UCSD-AML1 (cell line): ENCODE measurements around the gene ABLIM1.

Experiments used
- DNase-seq: peaks from one replicate; lab custom pipeline; 2025; ENCODE audit not compliant: unreplicated experiment; lab: John Stamatoyannopoulos, UW

The ABLIM1 gene

DNA sequence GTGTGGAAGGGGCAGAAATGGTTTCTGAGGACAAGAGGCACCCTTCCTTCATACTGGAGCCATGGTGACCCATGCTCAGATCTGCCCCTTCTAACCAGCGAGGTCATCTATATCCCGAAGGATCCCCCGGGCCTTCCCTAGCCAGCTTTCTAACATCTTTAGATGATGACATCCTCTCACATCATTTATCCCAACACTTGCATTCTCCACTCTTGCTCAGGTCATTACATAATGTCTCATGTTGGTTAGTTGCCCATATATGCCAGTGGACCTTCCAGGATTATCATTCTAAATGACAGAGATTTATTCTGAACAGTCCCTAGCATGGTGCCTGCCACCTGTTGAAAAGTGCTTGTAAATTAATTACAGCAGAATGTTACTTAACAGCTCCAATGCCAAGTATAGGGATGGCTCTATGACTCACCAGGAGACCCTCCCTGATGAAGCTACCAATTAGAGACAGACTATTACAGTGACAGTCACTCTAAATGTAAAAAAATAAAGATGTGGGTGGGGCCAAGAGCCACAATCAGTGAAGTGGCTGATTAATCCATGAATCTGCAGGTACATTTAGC is 22.6 kb upstream of the ABLIM1 start:
- no peak for DNase-seq

DNA sequence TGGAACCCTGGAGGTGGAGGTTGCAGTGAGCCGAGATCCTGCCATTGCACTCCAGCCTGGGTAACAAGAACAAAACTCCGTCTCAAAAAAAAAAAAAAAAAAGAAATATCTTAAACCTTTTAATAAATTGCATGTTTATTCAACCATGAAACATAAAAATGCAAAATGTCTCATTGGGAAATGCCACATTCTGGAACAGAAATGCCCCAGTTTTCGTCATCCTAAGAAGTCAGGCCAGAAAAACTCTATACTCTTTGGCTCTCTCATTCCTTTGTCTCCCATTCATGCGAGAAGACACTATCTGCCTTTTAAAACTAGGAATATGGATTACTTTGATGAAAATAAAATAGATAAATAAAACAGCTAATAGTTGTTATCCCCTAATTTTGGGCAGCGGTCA is 21.5 kb upstream of the ABLIM1 start:
- DNase-seq = no peak

DNA sequence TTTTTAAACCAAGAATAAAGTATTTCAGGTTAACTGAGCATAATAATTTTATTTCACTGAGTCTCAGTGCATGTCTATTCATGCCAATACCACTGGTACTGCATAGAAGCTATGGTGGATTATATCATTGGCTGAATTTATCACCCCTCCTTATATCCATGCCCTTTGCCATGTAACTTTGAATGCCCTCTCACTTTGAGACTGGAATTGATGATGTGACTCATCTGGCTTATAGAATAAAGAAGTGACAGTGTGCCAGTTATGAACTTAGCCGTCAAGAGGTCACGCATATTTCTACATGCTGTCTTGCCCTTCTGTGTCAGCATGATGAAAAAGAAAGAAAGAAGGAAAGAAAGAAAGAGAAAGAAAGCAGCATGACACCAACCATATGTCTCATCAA is 20.7 kb upstream of the ABLIM1 start:
- DNase-seq = no peak

DNA sequence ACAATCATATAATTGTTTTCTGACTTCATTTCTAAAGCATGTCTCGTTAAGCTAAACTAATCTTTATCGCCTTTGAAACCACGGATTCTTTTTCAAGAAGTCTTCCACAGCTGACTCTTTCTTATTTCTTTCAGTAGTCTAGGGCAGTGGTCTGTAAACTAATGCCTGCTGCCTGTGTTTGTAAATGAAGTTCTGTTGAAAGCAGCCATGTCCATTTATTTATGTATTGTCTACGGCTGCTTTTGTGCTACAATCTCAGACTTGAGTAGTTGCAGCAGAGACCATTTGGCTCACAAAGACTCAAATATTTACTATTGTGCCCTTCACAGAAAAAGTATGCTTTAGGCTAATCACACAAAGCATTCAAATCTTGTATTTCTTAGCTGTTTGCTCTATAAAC is 20.3 kb upstream of the ABLIM1 start:
- DNase-seq = no peak

DNA sequence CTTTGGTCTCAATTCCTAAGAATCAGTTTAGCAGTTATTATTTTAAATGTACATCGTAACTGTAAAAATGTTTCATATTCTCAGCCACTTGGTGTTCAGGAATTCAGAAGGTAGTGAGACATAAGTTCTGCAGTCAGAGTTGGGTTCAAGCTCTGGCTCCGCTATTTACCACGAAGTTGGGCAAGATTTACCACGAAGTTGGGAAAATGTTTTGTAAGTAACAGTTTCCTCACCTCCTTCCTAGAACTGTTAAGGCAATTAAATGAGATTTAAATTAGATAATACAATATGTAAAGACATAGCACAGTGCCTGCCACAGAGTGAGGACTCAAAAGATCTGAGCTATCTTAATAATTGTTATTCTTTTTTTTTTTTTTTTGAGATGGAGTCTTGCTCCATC is 16.3 kb upstream of the ABLIM1 start:
- DNase-seq = no peak

DNA sequence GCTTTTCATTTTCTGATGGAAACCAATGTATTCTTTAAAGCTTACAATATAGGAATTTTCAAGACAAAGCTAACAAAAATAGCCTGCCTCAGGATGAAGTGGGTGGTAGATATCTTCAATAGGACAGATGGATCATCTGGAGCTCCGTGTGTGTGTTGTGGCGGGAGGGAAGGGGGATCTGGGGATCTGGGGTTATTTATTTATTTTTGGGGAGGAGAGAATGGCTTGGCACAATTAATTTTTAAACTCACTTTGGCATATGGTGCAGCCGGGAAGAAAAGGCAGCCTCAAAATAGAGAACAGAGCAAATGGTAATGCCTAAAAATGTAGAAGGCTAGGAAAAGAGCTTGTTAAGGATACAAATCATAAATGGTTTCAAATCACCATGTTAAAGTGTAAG is 11.6 kb upstream of the ABLIM1 start:
- no peak for DNase-seq

DNA sequence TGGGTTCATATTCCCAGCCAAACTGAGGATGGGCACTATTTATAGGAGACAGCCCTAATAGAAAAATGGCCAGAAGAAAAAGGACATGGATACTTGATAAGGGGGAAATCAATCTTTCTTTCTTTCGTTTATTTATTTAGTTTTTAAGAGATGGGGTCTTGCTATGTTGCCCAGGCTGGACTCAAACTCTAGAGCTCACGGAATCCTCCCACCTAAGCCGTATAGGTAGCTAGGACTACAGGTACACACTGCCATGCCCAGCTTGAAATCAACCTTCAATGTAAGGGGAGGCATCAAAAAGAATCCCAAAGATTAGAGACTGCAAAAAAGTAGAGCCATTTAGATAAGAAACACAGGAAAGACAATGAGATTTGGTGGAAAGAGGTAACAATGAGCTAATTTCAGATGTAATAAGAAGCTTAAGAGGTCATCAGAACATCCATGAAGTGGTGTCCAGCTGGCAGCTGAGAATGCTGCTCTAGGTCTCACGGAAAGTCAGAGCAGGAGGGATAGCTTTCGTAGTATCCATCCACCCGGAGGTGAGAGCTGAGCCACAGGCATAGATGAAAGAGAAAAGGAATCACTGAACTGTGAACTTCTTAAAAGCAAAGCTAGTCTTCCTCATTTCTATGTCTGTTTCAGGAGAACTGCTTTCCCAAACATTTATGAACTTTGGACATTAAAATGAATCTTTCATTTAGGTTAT is 10.5 kb upstream of the ABLIM1 start:
- DNase-seq = no peak

DNA sequence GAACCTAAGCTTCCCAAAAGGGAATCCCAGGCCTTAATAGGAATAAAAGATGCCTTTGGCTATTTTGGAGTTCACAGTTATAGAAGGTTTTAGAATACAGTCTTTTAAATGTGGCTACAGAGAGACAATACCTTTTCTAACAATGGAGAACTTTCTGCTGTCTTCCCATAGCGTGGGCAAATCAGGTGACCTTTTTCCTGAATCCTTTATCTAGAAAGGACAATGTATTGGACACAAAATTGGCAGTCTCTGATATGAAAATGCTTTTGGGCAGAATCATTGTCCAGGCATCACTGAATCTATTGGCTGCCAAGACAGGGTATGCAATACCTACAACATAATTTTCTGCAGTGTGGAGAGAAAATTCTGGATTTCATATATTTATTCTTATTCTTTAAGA is 7.8 kb upstream of the ABLIM1 start:
- DNase-seq = no peak

DNA sequence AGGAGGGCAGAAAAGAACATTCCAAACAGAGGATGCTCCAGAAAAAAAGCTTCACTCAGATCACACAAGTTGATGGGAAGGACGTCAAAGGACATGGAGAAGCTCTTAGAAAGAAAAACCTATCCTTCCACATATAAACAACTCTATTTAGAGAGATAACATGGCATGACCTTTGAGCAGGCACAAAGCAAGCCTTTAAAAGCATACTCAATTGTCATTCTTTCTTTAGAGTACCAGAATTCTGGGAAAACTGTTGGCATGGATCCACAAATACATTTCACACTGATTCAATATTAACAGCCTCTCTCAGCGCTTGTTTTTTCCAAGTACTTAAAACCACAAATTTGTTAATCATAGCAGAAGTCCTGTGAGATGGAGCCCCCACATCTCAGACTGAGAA is 7.3 kb upstream of the ABLIM1 start:
- no peak for DNase-seq

DNA sequence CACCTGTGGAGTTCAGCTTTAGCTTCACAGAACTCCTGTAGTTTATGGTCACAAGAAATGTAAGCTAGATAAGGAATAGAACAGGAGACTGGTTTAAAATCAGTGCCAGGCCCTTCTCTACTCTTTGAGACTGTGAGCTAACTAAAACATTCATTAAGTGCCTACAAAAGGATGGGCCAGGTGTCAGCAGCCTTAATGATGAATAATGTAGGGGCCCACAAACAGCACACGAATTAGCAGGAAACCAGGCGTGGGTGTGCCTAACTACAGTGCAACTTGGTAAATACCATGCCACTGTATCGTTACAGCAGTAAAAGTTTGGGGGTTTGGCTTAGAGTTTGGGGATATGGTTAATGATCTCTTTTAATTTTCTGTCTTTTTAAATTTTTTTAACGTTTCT is 6.1 kb upstream of the ABLIM1 start:
- no peak for DNase-seq

DNA sequence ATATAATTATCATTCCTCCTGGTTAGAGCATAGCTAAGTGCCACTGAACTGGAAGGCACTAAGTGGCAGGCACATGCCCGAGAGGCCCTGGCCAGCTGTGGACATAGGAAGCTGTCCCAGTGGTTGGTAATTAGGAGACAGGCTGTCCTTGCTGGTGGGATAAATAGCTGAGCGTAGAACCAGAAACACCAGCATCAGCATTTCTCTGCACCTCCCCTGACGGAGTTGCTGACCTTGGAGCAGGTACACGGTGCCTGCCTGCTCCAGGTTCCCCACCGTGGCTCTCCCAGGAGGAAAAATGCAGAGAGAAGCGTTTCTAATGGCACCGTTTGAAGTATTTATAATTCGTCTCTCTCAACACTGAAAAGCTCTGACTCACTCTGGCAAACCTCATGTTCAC is 5.6 kb upstream of the ABLIM1 start:
- DNase-seq = no peak

DNA sequence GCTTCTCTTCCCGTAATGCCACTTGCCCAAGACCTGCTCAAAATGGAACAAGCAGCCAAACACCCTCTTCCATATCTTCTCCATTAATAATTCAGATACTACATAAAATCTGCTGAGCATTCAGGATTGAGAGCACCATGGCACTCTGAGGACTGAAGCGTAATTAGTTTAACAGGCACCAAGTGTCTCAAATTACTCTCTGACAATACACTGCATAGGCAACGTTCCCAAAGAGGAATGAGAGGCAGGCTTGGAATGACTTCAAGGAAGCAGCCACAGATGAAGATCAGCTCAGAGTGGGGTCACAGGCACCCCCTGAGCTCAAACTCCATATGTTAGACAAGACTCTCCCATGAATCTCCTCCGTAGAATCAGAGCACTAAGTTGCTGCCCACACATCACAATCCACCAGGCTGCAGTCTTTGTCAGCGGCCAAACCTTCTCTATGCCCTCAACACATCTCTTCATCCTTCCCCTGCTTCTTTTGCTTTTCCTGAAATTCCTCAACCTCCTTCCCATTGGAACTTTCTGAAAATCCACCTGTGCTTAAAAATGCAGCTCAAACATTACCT is 4.7 kb upstream of the ABLIM1 start:
- DNase-seq = no peak

DNA sequence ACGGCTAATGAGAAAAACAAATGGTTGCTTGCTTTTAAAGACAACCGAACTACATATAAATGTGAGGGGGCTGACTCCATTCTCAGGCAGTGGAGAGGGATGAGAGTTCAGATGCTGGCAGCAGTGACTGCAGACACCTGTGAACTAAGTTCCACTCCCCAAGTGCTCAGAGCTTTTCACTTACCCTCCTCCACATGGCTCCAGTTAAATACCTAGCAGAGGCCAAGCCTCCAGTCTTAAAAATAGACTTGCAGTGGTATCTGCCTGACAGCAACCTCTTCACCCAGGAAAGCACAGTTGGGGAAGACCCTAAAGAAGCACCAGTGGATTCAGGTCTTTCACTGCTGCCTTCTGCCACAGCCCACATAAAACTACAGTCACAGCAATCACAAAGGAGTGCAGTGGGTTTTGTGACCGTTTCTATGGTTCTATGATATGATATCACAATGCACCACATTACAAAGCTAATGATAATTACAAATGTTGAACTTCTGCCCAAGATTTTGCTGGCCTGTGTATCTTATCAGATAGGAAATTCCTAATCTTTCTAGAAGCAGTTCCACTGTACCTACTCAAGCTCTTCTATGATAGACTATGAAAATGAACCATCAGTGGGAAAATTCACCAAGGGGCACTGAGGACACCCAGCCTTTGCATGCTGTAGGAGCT is 3.3 kb upstream of the ABLIM1 start:
- DNase-seq = no peak

DNA sequence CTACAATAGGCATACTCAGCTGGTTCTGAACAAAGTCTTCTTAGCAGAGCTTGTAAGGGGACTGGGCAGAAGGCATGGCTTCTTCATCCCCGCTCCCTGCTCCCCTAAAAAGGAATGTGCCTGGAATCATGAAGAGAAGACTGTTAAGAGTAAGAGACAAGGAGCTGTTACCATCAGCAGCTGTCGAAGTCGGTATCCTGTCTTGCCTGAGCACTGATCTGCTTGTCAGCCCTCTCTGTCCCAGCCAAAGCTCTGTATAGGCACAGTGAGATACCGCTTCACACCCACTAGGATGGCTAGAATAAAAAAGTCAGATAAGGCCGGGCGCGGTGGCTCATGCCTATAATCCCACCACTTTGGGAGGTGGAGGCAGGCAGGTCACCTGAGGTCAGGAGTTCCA is 2.4 kb downstream of the ABLIM1 start:
- no peak for DNase-seq

DNA sequence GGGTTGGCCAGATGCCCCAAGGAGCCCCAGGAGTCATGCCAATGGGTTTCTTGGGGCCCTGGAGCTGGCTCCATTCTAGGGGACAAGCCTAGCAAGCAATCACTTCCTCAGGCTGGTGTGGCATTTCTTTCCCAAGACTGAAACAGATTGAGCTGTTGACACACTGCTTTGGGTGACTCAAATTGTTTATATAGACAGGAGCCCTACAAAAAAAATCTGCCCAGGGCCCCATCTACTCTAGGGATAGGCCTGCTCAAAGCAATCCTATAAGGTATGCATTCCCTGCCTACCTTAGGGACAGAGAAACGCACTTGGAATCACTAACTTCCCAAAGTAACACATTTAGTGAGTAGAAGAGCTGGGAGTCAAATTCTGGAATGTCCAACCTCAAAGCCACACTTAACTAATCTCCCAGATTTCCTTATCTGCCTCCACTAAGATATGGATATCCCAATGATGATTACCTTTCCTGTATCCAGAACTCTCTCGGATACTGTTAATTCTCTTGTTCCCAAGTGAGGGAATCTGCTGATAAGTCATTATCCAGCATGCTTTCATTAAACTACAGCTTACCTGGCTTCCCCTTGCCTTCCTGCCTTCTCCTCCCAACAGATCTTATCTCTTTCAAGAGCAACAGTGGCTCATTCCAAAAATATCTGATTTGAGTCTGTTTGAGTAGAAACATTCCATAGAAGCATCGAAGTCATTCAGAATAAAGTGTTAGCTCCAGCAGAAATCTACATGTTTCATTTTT is 3.1 kb downstream of the ABLIM1 start:
- DNase-seq = no peak

DNA sequence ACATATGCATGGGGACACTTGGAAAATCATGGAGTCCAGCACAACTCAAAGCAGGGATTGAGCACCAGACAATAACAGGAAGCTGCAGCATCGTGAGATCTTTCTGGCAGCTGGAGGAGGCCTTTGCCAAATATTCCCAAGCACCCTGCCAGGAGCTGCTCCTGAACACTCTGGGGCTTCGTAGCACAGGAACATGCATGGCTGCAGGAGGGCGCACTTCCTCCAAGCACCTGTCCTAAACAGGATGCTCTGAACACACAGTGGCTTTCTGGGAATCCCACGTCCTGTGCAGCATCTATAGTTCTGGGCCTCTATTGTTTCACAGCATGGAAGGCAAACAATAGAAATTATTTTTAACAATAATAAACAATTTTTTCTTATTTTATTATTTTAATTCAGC is 4.1 kb downstream of the ABLIM1 start:
- no peak for DNase-seq

DNA sequence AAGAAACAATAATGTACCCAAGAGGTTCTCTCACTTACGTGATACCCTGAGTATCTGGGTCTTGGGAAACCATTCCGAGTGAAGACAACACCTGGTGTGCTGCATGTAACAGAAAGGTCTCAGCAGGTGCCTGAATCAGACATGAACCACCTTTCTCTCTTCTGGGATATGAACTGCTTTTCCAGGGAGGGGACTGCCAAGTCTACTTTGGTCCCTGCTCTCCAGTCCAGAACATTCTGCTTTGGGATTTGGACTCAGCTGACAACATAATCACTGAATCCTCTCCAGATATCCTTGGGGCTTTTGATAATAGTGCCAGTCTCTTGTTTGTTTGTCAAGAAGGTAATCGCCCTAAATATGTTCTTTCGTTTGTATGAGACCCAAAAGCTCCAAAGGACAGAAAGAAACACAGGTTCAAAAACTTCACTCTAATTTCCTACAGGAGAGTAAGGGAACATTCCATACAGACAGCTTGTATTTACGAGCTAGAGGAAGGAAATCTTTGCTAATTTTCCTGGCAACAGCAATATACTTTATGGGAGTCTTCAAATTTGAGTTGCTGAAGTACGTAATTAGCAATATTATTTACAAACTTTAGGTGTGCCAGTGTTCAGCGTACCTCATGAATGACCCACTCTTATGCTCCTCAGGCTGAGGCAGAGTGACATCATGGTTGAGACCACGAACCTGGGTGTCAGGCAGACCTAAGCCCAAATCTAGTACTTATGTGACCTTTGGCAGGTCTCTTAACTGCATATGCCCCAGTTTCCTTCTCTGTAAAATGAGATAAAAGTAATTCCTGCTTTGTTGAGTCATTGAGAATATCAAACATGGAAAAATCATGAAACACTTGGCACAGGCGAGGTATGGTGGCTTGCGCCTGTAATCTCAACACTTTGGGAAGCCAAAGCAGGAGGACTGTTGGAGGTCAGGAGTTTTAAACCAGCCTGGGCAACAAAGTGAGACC is 5.4 kb downstream of the ABLIM1 start:
- no peak for DNase-seq

DNA sequence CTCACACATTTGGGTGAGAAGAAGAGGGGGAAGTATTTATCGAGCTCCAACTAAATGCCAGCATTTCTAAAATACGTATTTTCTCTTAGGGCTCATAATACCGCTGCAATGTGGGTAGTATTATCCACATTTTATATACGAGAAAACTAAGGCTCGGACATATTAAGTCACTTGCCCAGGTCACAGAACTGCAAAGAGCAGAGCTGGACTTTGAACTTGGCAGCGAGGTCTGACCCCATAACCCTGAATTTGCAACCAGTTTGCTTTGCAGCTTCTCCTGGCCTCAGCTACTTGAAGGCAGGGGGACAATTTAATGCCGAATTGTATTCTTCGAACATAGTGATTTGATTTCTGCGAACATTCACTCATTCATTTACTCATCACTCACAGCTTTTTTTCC is 7.2 kb downstream of the ABLIM1 start:
- no peak for DNase-seq

DNA sequence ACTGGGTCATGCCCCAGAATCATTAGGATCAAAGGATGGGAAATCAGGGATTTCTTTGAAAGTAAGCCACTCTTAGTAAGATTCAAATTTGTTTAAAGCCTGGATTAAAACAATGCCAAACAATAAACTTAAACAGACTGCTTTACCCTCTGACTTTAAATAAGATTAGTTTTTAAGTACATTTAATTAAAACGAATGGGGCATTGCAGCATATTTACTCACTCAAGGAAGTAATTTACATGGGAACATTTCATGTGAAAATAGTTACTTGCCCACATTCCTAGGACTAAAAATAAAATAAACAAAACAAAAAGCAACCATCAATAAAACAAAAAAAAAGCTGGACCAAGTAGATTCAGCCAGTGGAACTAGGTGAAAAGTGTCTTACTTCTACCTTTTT is 7.8 kb downstream of the ABLIM1 start:
- DNase-seq = no peak

DNA sequence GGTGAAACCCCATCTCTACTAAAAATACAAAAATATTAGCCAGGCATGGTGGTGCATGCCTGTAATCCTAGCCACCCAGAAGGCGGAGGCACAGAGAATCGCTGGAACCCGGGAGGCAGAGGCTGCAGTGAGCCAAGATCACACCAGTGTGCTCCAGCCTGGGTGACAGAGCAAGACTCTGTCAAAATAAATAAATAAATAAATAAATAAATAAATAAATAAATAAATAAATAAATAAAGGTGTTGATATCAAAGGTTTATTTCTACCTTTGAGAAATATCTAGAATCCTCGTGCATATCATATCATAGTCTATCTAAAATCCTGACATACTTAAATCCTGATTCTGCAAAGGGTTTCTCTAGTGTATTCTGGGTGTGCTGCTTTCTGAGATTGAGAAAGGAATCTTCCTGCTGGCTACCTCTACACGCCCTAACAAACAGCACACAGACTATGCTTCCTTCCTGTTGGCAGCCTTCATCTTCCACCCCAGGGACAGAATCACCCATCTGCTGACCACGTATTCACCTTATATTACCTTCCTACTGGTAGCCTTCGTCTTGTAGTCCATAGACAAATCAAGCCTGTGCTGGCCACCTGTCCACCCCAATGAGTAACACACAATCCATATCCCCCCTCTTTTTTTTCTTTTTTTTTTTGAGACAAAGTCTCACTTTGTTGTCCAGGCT is 8.7 kb downstream of the ABLIM1 start:
- no peak for DNase-seq
